Hepatocyte (in vitro differentiated cells): ENCODE results near the gene ZMYM2.

ENCODE experiments used
- EZH2 ChIP-seq: fragments of 200-600 bp; sonication (generic); IDR thresholded peaks from 2 replicates; pipeline ENCODE4 v1.6.1; 2016; ENCODE audit warnings: antibody characterized with exemption, mild to moderate bottlenecking, borderline replicate concordance
- EZH2phosphoT487 ChIP-seq: fragments of 200-600 bp; sonication (generic); IDR thresholded peaks from one replicate; pipeline ENCODE4 v1.6.1; 2018; ENCODE audit warnings: antibody characterized with exemption, mild to moderate bottlenecking, low read depth, moderate library complexity; ENCODE audit not compliant: unreplicated experiment, severe bottlenecking
- TF ChIP-seq, protein P1 (sequence below): fragments of 200-600 bp; sonication (generic); IDR thresholded peaks from 2 replicates; pipeline ENCODE4 v1.5.1; 2016; ENCODE audit warnings: antibody characterized with exemption, mild to moderate bottlenecking; ENCODE audit not compliant: poor library complexity

DNA sequence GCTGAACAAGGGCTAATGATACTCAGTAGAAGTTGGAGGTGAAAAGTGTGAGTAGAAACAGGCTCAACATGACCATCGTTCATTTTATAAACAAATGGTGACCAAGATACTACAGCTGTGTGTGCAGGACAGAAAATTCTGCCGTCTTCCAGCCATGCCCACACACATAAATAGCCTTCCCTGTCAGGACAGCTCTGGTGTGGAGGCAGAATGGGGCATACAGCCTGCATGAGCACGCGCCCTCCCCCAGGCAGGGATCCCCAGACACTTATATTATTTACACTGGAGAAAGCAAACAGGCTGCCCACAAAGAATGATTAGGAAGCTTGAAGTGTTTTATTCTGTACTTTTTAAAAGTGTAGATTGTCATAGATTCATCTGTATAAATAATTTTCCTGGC lies 182.0 kb downstream of the ZMYM2 start:
- TF ChIP-seq, protein P1, sequence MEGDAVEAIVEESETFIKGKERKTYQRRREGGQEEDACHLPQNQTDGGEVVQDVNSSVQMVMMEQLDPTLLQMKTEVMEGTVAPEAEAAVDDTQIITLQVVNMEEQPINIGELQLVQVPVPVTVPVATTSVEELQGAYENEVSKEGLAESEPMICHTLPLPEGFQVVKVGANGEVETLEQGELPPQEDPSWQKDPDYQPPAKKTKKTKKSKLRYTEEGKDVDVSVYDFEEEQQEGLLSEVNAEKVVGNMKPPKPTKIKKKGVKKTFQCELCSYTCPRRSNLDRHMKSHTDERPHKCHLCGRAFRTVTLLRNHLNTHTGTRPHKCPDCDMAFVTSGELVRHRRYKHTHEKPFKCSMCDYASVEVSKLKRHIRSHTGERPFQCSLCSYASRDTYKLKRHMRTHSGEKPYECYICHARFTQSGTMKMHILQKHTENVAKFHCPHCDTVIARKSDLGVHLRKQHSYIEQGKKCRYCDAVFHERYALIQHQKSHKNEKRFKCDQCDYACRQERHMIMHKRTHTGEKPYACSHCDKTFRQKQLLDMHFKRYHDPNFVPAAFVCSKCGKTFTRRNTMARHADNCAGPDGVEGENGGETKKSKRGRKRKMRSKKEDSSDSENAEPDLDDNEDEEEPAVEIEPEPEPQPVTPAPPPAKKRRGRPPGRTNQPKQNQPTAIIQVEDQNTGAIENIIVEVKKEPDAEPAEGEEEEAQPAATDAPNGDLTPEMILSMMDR = no peak
- TF ChIP-seq EZH2phosphoT487 (no peak), EZH2 (no peak)
